ENCODE data around the gene HORMAD2.
A peak's percentile ranks its signal among the peaks of the same experiment; 100 is the strongest.

Gene HORMAD2

GRCh38 chr22:30175690-30176288 lies 95.5 kb downstream of the HORMAD2 start:
- no peak for DNase-seq

- DNase-seq = no peak
Measured at GRCh38 chr22:30176431-30176830, 96.2 kb downstream of the HORMAD2 start.

GRCh38 chr22:30178181-30179126 lies 98.2 kb downstream of the HORMAD2 start:
- no peak for DNase-seq

GRCh38 chr22:30180616-30181015 lies 100.4 kb downstream of the HORMAD2 start:
- no peak for DNase-seq

DNA sequence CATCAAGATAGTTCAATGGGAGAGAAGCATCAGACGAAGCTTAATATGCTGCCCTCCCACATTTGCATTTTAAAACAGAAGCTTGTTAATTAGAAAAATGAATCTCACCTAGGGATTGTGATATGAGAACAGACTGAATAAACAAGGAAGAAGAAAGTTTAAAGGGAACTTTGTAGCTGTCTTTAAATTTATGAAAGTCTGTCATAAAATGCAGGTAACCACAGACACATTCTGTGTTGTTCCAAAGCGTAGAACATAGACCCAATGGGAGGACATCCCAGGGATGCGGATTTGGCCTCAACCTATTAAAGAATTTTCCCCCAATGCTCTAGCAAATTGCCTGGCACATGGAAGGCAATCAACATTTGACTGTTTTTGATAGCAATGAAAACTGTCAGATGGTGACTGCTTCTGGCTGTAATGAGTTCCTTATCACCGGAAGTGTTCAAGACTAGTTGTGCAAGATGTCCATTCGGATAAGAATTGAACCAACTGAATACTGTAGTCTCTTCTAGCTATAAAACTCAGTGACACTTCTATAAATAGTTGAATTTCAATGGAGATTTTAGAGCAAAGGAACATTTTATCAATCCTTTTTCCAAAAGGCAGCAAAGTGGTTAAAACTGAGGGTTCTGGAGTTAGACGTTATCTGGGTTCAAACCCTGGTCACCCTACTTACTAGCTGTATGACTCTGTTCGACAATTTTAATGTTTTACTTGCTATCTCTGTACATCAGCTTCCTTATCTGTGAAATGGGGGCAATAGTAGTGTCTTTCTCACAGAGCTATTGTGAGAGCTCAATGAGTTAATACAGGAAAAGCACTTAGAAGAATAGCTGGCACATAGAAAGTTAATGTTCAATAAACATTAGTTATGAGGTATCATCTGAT lies 101.4 kb downstream of the HORMAD2 start:
- no peak for DNase-seq

GRCh38 chr22:30182350-30182745 lies 102.1 kb downstream of the HORMAD2 start:
- no peak for DNase-seq

- DNase-seq = no peak
Measured at GRCh38 chr22:30182815-30183214, 102.6 kb downstream of the HORMAD2 start.

- DNase-seq = no peak
Measured at GRCh38 chr22:30183271-30183670, 103.0 kb downstream of the HORMAD2 start.

- DNase-seq = no peak
Measured at GRCh38 chr22:30183861-30184278, 103.6 kb downstream of the HORMAD2 start.

GRCh38 chr22:30185129-30185528 lies 104.9 kb downstream of the HORMAD2 start:
- no peak for DNase-seq

DNA sequence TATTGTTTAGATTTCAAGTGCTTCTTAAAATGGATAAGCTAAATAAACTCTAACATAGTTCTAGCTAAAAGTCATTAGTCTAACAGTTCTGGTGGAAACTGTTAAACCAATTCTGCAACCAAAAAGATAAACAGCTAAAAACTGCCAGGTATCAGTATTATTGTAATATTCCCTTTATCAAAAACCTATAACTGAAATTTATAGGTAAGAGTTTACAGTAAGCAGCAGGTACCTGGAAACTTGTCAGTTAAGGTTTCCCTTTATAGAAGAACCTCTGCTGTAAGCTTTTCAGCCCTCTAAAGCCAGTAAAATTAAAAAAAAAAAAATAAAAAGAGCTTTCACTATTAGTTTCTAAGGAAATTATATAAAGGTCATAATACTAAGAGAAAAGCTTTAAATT lies 105.3 kb downstream of the HORMAD2 start:
- no peak for DNase-seq

- peak; percentile 40 for DNase-seq
Measured at GRCh38 chr22:30186041-30186440, 105.8 kb downstream of the HORMAD2 start.

DNA sequence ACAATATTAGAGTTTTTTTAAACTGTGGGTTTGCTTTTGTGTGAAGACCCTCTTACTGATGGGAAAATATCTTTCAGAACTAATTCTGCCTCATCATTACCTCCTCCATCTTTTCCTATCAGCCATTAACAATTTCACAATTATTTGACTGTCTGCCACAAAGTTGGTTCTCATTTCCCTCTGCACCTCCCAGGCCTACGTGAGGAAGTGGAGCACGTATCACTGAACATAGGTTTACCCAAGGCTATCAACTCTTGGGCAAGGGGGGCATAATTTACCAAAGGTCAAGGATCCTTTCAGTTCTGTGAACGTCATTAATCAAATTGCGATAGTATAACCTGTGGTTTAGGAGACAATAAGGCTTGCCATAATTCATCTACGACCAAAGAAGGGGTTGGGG lies 106.2 kb downstream of the HORMAD2 start:
- no peak for DNase-seq

GRCh38 chr22:30187094-30187493 lies 106.8 kb downstream of the HORMAD2 start:
- DNase-seq = no peak

DNA sequence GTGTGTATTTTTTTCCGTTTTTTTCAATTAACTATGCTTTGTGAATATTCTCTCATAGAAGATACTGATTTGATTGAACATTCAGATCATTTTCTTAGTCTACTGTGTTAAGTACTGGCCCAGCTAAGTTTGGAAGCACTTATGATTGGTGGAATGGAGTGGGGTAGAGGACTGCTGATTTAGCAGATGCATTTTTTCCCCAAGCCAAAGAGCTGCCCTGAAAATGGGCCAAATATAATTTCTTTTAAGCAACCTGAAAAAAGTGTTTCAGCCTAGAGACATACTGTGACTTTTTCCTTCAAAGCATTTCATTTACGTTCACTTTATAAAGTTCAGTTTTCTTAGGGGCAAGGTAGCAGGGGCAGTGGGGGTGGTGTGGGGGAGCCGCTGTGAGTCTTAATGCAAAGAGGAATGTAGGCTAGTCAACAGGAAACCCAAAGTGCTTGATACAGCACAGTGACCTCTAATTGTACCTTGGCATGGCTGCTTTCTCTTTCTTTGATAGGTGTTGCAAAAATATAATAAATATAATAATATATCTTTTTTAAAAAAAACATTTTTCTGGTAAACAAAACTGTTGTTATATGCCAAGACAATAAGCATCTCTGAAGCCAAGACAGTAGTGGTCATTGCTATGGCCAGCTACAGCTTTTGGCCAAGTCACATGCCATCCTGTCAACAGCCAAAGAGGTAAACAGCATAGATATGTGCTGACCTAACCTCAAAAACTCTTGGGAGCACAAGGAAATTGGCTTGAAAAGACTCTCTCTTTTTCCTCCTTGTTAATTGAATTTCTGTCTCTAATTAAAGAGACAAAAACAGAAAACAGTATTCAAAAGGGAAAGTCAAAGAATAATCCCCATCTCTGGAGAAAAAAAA lies 107.5 kb downstream of the HORMAD2 start:
- DNase-seq = no peak

GRCh38 chr22:30188911-30189310 lies 108.6 kb downstream of the HORMAD2 start:
- DNase-seq = no peak

- DNase-seq = no peak
Measured at GRCh38 chr22:30190574-30190973, 110.3 kb downstream of the HORMAD2 start.

- DNase-seq = no peak
Measured at GRCh38 chr22:30191040-30191701, 110.9 kb downstream of the HORMAD2 start.

DNA sequence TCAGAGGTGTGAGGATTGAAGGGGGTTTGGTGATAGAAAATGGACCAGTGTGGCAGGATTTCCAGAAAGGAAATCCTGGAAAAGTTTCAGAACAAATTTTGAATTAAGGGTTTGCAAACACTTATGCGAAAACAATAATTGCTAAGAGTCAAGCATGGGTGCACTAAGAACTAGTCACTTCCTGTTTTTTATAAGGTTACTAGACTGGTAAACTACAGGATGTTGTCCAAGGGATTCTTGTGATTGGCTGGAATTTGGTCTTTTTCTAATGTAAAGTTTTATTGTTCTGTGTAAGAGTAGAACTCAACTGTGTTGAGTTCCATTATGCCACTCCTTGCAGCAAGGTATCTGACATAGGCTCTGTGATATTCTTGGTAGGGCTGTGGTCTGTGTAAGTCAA lies 112.2 kb downstream of the HORMAD2 start:
- DNase-seq = no peak

DNA sequence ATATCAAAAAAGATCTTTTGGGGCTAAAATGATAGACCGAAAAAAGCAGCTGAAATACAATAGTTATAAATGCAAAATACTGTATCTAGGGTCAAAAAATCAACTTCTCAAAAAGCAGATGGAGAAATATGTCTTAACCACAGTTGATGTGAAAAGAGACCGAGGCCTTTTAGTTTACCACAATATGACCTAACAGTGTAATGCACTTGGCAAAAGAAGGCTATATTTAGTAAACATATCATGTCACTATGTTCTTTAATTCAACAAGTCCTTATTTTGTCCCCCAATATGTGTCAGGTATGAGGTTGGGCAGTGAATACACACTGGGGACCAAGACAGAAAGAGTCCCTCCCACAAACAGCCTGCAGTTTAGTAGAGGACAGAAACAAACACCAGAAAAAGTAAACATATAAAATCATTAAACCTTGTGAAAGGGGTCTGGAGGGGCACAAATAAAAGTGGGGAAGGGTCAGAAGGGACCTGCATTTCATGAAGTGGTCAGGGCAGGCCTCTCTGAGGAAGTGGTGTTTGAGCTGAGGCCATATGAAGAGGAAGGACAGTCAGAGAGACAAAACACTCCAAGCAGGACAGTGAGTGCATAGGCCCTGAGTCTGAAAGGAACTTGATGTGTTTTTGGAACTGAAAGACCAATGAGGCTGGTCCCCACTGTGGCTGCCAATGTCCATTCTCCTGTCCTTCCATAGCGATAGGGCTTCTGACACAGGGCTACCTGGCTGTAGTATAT lies 112.9 kb downstream of the HORMAD2 start:
- DNase-seq = no peak

Data from NCI-H146 (cell line).